Ureter (tissue), 1 donor: ENCODE measurements around the gene CCNY. TPM values are rescaled to one million over a fixed set of nuclear protein-coding genes. Genes with fewer than 3 reads are reported as not detected.

Experiments used
- DNase-seq: peaks from one replicate; pipeline ENCODE4 v3.0.0-alpha.2; 2020; ENCODE audit warnings: low spot score
- total RNA-seq: library from RNA; stranded (reverse); gene quantifications from one replicate; pipeline ENCODE4 v1.2.4, GENCODE V29; 2023
- donor health status: DM: yes; HTN: yes; CAD: no.

The CCNY gene
- total RNA-seq, 1 donor from 2014 or later: 61.5 TPM

DNA sequence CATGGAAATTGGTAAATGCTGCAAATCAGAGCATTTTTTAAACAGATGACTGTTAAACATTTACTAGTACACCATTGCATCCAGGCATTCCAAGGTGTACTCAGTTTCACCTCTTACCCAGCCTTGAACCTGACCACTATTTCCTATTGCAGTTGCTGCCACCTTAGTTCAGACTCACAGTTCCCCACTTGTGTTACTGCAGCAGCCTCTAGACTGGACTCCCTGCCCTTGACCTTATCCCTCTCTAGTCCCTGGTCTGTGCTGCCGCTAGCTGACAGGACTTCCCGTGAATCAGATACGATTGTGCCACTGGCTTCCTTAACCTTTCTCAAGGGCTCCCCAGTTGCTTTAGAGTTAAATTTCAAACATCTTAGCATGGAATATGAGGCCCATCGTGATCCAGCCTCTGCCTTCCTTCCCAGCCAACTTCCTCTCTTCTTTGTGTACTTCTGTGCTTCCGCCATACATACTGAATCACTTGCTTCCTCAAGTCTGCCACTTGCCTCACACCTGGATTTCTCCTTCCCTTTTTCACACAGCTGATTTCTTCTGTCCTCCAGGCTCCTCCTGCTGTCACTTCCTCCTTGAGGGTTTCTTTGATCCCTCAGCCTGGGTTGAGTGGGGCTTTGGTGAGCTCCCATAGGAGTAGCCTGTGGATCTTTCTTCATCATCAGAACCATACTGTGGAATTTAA is 150.1 kb downstream of the CCNY start:
- no peak for DNase-seq

DNA sequence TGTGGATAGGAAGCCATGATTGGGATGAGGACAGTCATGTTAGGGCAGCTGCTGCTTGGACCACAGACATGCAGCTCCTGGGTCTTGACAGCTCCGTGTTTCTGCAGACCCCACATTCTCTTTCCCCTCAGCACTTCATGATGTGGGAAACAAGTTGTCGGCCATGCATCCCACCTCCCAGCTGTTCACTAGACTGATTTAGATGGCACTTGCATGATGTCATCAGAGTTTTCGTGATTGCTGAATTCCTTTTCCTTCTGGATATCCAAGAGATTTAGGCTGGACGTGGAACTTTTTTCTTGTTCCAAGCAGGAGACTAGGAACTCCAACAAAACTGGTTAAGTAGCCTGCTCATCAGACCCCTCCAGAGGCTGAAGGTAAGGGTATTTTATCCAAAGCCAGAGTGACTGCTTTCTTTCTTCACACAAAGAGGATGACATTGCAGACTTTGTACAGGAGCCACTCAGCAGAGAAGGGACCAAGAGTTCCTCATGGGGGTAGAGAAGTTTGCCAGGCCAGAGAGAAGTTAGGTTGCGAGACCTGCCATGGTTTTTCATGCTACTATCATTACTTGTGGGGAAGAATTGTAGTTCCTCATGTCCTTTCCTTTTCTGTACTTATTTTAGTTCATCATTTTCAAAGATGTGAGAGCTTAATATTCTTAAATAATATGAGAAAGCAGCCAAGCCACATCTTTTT is 151.2 kb downstream of the CCNY start:
- no peak for DNase-seq

DNA sequence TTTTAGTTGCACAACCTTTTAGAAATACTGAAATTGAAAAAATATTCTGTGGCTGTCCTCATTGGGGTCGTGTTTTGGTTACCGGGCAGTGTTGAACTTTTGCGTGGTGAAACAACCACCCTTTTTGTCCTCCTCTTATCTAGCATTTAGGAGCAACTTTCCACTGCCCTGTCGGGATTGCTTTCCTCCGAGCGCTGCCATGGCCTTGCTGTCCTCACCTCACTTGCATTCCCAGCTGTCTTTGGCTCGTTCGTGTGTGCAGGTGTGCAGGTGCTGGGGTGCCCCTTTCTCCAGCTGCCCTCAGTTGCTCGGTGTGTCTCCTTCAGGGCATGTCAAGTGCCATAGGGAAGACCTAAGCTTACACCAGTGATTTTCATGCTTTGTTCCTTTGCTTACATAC is 151.9 kb downstream of the CCNY start:
- no peak for DNase-seq

DNA sequence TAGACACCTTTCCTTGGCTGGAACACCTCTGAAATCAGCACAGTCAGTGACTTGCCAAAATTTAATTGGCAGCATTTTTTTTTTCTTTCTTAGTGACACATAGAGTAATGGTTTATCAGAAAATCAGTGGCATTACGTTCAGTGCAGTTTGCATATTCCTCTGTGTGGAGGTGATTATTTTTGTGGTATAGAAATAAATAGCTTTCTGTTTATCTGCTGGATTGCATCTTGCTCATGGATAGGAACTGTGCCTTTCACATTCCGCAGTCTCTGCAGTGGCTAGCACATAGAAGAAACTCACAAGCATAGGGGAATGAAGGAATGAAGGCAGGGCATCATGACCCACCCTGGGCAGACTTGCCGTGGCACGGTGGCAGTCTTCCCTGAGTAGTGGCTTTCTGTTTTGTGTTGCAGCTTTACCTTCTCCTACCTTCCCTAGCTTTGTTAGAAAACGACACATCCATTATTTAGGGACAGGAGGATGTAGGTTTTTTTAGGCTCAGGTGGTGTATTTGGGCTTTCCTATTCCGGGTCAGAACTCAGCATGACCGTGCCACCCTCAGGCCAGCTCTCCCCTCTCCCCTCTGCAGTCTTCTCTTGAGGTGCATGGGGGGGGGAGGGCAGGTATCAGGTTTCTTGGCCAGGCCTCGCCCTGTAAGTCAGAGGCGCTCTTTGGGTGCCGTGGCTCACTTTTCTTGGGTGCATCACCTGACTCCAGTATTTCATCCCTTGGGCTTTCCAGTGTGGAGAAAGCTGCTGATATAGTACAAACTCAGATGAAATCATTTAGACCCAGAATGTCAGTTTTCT is 156.3 kb downstream of the CCNY start:
- DNase-seq: no peak

DNA sequence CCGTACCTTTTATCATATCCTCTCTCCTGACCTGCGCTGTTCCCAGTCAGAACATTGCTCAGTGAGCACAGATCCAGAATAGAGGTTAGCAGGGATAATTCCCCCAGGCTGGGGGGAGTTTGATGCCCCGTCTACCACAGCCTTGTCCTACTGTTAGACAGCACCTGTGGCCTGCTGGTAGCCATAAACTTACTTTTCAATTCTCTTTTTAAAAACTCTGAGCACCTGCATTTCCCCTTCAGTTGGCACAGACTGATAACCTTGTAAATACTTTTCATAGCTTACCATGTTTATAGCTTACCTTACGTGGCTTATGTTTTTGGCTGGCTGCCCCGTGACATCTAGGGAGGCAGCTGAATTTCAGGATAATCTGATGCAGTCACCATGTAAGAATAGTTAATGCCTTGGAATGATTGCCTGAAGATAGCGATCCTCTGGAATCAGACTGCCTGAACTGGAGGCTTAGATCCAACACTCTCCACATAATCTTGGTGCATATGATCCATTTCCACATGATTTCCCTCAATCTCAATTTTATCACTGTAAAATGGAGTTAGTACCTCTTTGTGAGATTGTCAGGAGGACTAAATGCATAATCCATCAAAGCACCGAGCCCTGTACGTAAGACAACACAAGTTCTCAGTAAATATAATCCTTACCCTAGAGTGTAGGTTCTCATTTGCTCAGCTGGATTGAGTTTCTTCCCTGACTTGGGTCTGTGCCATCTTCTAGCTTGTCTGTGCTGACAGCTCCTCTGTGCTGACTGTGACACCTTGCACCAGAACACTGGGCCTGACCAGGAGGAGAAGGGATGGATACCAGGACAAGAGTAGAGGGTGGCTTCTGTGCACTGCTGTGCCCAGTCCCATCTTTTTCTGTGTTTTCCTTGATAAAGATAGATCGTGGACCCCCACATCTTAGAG is 157.1 kb downstream of the CCNY start:
- DNase-seq: no peak

DNA sequence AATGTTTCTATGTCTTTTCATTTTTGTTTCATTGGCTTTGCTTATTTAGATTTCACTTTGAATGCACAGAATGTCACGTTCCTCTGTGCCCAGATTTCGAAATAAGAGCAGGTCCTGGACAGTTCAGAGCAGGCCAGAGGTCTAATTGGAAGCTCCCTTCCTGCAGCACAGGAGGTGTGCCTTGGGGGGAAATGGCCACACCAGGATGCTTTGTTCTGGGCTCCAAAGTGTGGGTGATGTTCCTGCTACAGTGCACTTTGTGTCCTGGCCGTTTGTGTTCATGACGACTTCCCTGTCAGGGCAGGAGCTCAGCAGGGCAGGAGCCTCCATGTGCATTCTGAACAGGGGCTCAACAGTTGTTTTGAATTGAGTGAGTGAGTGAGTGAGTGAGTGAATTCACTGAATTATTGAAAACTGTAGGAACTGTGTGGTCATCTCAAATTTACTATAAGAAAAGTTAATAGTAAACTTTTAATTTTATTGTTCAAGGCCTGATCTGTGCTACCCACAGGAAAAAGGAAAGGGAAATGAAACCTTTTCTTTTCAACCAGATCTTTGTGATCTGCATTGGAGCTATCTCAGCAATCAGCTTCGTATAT is 159.3 kb downstream of the CCNY start:
- no peak for DNase-seq

DNA sequence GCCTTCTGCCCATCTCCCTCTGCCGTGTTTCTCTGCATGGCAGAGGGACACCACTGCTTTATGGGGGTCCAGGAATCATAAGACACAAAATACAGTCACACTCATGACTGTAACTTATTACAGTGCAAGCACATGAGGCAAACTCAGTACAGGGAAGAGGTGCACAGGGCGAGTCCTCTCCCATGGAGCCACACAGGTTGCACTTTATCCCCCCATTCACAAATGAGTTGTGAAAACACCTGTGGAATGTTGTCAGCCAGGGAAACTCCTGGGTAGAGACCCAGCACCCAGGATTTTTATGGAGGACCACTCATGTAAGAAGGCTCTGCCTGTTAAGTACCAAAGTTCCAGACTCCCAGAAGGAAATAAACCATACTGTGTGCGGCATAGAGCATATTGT is 161.6 kb downstream of the CCNY start:
- DNase-seq: no peak

DNA sequence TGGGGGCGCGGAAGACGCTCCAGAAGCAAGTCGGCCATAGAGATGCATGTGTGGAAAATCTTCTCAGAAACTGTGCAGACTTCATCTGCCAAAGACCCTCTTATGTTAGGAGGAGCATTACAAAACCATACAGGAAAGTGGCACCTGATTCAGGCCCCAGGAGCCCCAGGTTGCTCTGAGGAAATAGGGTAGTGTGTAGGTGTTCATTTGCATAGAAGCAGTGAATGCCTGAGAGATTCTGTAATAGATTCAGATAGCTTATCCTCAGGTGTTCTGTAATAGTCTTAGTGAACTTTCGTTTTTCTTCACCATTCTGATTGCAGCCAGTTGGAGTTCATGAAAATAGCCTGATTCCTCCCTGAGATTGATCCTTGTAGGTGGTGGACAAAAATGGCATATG is 162.4 kb downstream of the CCNY start:
- DNase-seq: no peak

DNA sequence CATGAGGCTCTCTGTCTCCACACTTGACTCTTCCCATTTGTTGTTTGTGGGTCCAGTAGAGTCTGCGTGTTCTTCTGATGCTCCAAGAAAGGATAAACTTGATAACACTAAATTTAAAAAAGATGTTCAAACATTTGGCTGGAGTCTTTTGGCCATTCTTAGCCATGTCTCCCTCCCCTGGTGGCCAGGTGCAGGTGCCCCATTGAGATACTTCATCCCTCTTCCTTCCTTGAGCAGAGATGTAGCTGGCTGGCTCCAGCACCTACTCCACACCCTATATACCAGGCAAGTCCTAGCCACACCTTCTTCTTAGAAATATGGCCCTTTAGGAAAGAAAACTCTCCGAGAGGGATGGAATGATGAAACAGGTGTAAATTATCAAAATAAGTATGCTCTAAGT is 165.6 kb downstream of the CCNY start:
- DNase-seq: no peak

DNA sequence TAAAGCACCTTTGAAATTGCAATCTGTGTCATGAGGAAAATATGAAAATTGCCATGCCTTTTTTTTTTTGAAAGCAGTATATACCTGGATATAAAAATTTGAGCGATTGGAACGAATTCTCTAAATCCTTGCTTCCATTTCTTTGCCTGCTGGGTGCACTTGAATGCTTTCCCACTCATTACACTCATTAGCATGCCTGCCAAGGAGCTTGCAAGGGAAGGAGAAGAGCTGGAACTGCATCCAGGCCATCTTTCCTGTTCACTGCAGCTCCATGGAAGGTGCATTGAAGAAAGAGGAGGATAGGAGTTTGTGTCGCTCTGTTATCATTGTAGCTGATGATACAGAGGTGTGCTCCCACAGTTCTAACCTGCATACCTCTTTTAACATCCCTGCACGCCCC is 166.4 kb downstream of the CCNY start:
- DNase-seq: no peak

DNA sequence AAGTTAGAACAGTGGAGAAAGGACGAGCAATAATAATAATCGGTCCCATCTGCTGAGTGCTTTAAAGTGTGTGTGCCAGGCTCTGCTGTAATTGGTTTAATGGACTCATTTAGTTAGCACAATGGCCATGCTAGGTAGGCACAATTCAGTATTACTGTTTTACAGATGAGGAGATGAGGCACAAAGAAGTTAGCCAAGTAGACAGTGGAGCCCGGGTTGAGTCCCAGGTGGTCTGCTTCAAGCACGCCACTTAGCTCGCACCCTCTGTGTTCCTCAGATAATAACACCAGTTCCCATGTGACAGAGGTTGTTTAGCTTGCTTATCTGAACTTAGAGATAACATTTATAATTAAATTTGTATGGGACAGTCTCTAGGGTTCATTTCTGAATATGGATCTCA is 167.3 kb downstream of the CCNY start:
- no peak for DNase-seq

DNA sequence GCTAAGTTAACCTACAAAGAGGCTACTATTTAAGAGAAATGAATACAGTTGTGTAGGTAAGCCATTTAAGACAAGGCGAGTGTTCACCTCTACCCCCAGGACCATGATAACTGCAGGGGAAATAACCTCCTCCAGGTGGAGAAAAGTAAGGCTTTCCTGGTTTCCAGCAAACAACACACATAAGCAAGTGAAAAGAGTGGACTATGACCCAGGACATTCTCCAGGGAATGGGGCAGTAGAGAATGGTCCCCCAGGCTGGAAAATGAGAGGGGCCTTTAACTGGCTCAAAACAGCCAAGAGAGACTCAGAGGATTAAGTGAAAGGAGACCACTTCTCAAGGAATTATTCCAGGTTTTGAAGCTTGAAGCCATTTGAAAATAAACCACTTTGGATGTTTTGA is 167.8 kb downstream of the CCNY start:
- no peak for DNase-seq

DNA sequence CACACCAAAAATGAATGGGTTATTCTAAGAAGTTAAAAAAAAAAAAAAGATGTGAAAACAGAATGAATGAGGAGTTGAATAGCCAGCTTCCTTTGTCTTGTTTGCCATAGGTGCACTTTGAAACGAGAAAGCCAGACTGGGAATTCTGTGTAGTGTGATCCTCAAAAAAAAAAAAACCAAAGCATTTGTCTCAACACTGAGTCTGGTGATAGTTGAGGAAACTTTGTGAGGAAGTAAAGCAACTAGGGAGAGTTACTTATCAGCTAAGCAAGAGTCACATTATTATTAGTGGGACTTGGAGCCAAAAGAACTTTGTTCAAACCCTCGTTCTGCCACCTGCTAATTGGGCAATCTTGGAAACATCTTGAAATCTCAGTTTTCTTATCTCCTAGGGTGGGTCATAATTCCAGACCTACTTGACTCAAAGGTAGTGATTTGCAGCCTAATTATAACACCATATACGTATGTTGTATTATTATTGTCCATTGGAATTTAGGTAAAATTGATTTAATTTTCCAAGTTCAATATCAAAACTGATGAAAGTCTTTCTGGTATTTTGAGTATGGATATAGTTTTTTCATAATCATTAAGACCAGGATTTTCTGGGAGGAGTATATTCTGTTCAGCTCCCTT is 169.0 kb downstream of the CCNY start:
- no peak for DNase-seq

DNA sequence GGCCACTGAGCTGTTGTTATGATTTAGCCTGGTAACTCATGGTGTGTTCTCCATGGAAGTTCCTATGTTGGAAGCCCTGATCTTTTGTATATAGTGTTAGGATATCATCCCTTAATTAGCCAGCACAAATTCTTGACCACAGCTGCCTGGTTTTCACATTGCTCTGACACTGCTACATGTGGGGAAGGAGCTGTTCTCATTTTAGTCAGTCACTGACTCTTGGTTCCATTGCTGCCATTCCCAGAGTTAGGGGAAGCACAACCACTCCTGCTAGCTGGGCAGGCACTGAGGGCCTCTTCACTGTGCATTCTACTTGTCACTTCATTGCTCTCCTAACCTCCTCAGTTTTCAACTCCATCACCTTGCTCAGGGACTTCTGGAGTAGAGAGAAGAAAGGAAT is 170.4 kb downstream of the CCNY start:
- DNase-seq: no peak

DNA sequence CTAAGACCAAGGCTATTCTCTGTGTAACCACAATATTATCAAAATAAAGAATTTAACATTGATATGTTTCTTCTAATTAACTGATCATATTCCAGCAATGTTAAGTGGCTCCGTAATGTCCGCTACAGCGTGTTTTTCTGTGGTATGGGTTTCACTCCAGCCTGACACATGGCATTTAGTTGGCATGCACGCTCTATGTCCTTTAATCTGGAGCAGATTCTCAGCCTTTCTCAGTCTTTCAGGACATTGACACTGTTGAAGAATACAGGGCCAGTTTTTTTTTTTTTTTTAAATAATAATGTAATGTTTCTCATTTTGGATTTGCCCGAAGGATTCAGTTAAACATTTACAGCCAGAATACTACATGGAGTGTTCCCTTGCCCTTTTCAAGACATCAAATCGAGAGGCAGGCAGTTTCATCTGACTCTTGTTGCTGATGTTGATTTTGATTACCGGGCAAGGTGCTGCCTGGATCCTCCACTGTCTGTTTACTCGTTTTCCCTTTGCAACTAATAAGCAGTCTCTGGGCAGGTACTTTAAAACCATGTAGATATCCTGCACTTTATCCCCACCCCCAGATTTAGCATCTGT is 171.3 kb downstream of the CCNY start:
- DNase-seq: no peak

DNA sequence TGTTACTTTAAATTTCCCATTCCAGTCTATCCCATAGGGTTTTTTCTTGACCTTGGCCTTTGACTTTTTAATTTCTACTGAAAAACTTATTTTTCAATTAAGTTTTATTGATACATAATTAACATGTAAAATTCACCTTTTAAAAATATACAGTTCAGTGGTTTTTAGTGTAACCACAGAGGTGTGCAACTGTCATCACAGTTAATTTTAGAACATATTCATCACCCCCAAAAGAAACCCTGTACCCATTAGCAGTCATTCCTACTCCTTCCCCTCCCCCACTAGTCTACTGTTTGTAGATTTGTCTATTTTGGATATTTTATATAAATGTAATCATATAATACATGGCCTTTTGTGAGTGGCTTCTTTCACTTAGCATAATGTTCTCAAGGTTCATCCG is 172.3 kb downstream of the CCNY start:
- no peak for DNase-seq

DNA sequence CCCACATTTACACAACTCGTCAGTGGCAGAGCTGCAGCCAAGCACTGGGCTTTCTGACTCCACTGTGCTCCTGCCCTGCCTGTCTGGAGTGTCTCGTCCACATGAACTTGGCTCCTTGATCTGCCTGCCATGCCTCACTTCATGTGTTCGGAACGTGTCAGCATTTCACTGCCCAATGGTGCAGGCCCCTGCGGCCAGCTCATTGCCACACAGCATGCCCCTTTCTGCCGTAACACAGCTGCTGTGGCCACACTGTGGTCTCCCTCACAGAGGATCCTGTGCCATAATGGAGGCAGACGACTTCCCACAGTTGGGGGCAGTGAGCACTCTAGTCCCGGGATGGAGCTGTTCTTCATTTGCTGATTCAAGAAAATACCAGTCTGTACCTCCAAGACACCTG is 174.6 kb downstream of the CCNY start:
- DNase-seq: no peak

DNA sequence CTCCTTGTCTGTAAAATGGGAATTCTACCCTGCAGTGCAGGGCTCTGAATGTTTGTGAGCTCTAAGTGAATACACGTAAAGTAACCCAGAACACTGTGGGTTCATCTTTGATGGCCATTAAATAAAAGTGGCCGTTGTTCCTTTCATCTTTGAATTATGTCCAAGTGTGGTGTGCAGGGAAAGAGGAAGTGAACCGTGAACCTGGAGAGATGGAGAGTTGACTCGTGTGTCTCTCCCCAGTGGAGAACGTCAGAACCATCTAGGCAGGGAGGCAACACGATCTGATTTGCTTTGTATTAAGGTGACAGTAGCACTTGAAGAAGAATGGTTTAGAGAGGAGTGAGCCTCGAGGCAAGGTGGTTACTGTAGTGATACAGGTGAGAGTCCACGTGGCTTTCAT is 175.3 kb downstream of the CCNY start:
- DNase-seq: no peak

DNA sequence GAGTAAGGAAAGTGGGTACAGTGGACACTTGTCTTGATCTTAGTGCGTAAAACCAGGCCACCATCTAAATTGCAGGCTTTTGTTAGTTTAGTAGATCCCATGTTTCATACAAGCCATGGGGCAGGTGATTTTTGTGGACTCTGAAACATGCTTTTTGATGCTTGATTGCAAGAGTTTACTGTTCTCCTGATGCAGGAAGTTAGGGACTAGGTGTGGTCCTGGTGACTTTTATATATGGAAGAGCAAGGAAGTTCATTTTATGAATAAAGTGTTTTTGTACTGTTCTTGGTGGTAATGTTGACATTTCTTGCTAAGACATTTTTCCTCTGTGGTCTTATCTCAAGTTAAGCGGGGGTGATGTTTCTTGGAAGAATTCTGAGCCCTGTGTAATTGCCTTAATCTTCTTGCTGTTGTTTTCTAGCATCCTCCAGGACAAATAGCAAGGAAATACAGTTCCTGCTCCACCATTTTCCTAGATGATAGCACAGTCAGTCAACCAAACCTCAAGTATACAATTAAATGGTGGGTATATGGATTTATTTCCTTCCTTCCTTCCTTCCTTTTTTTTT is 179.9 kb downstream of the CCNY start:
- DNase-seq: no peak
